ENCODE data around the gene AMPD3.

DNA sequence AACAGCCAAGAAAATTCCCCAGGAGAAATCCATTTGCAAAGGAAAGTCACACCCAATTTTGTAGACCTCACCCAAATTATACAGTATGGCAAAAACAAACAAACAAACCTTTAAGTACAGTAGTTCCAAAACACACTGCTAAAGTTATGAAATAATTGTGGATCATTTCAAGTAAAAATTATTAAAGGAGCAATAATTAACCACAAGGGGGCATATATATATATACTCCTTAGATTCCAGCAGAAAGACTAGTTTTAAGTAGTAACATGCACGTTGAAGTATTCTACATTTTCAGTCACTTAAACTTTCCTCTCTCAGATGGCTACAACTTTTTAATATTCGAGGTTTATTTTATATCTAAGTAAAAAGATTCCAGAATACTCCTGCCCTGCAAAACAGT lies 59.1 kb downstream of the AMPD3 start:
- TF ChIP-seq, protein P1, sequence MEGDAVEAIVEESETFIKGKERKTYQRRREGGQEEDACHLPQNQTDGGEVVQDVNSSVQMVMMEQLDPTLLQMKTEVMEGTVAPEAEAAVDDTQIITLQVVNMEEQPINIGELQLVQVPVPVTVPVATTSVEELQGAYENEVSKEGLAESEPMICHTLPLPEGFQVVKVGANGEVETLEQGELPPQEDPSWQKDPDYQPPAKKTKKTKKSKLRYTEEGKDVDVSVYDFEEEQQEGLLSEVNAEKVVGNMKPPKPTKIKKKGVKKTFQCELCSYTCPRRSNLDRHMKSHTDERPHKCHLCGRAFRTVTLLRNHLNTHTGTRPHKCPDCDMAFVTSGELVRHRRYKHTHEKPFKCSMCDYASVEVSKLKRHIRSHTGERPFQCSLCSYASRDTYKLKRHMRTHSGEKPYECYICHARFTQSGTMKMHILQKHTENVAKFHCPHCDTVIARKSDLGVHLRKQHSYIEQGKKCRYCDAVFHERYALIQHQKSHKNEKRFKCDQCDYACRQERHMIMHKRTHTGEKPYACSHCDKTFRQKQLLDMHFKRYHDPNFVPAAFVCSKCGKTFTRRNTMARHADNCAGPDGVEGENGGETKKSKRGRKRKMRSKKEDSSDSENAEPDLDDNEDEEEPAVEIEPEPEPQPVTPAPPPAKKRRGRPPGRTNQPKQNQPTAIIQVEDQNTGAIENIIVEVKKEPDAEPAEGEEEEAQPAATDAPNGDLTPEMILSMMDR (conservative IDR thresholded peaks at IDR 0.05): peak; percentile 60
- TF ChIP-seq EZH2 (IDR thresholded peaks at IDR 0.05; ENCODE audit: low read depth): no peak
